GM19468 (cell line): Measurements from ENCODE around the gene BID.

Experiments
- ATAC-seq: cut with Tn5 transposase; IDR thresholded peaks from one replicate; pipeline ENCODE4 v1.9.1; 2021; ENCODE audit warnings: mild to moderate bottlenecking, moderate library complexity, moderate number of reproducible peaks; ENCODE audit not compliant: unreplicated experiment; ENCODE audit errors: extremely low read depth

BID gene

GRCh38 chr22:17804331-17805080, 30.2 kb upstream of the BID start:
- ATAC-seq: no peak

DNA sequence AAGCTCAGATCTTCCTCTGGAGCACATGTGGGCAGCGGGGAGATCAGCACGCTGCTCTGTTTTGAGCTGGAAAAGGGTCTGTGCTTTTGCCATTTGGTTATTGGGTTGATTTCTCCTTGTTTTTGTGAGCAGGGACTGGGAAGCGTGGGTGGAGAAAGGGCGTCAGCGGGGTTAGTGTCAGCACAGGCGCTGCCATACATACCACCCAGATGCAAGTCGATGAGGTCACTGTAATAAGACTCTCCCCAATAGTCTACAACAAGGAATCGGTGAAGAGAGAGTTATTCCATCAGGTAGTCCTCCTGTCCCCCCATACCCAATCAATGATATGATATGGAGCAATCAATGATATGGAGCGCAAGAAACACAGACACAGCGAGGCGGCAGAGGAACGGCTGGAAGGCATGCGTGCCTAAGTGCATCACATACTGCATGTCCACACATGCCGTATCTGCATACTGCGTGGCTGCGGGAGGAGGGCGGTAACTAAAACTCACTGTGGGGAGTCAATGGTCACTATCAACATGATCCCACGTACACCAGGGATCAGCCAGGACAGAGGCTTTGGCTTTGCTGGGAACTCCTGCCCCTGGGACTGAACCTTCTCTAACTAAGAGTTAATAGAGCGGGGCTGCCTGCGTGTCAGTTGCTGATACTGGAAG, 29.5 kb upstream of the BID start:
- ATAC-seq: no peak

- ATAC-seq: no peak
Observed at GRCh38 chr22:17802822-17803221, 28.6 kb upstream of the BID start.

DNA sequence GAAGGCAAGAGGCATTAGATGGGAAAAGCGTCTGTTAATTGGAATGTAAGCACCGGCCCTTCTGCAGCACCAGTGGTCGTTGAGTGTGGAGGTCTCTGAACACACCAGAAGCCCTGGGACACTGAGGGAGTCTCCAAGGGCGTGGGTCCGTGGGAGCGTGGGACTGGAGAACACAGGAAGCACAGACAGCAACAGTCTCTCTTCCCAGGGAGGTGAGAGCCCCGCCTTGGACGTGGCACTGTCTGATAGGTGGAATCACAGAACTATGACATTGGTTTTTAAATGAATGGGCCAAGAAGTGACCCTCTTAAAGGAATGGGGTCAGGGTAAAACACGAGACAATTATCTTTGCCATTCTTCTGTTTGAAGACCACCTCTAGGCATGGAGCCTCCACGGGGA, 28.1 kb upstream of the BID start:
- no peak for ATAC-seq

- peak; percentile 26 for ATAC-seq
Observed at GRCh38 chr22:17797721-17798559, 23.7 kb upstream of the BID start.

DNA sequence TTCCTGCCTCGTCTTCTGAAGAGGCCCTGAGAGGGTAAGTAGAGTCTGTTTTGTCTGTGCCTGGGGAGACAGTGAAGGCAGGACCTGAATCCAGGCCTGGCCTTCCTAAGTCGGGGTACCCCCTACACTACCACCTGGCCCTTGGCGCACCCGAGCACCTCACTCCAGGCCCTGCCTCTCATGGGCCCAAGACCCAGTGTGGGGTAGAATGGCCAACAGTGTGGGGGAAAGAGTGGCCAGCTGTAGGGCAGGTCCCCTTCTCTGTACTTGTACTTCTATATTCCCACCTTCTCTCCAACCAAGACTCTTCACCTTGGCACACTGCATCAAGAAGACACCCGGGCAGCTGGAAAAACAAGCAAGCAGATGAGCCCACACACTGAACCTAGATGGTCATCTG, 22.4 kb upstream of the BID start:
- ATAC-seq: no peak

DNA sequence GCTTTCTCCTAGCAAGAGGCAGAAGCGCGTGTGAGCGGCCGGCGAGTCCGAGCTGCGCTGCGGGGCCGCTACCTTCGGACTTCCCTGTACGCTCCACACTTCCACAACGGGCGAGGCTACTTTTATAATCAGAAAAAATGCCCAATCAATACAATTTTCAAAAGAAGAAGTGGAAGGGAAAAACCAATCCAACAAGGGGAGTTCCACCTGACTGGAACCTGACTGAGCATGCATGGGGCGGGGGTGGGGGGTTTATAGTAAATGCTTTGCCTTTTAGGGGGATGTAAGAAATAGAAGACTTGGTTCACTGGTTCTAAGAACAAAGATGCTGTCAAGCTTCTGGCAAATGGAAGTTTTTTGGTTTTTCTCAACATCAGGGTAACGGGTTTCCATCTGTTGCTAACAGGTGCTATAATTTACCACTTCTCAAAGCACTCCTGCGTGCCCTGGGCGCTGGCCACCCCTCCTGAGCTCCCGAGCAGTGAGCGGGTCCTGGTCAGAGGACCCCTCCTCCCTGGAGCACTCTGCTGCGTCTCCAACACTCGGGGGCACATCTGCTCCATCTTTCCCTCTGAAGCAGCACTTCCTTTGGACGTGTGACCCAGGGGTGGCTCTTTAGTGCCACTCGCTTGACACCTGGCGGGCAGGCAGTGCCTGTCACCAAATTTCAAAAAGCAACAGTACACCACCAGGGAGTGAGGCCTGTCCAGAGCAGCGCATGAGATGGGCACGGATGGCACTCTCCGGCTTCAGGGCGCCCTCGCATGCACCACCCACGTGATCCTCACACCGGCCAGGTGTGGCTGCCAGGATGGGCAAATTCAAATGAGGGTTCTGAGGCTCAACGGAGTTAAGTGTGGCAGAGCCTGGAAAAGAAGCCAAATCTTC, 21.6 kb upstream of the BID start:
- ATAC-seq: no peak

GRCh38 chr22:17794726-17795542, 20.7 kb upstream of the BID start:
- ATAC-seq: no peak

- ATAC-seq: no peak
Observed at GRCh38 chr22:17792854-17793434, 18.7 kb upstream of the BID start.

GRCh38 chr22:17792299-17792698, 18.0 kb upstream of the BID start:
- ATAC-seq: no peak

DNA sequence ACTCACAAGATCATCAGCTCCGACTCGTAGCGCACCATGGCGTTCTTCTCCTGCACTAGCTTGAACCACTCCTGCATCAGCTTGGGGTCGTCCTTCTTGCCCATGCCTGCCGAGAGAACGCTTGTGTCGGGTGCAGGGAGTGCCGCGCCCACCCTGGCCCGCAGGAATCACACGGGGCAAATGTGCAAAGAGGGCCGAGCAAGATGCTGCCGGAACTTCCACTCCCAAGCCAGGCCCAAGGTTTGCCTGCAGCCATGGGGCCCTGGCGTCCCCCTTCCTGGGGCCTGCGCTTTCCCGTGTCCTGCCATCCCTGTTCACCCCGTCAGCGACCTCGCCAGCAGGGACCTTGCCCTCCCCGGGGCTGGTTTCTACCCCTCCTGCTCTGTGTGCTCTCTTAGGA, 16.9 kb upstream of the BID start:
- no peak for ATAC-seq

- no peak for ATAC-seq
Observed at GRCh38 chr22:17789379-17790200, 15.3 kb upstream of the BID start.

- ATAC-seq: no peak
Observed at GRCh38 chr22:17788528-17789378, 14.5 kb upstream of the BID start.

- no peak for ATAC-seq
Observed at GRCh38 chr22:17787716-17788330, 13.6 kb upstream of the BID start.

DNA sequence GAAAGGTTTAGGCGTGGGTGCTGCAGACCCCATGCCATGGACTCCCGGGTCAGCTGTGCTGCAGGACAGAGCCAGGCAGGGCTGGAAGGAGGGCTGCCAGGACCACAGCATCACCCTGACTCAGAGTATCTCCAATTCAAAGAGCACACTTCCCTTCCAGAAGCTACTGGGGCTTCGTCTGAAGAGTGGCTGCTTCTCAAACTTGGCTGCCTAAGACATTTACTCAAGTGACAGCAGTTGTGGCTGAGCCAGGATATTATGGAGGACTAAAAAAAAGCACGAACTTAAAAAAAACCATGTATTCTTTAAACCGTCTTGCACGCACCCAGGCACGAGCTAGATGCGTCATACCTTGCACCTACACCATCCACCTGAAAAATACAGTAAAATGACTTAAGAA, 13.0 kb upstream of the BID start:
- no peak for ATAC-seq

DNA sequence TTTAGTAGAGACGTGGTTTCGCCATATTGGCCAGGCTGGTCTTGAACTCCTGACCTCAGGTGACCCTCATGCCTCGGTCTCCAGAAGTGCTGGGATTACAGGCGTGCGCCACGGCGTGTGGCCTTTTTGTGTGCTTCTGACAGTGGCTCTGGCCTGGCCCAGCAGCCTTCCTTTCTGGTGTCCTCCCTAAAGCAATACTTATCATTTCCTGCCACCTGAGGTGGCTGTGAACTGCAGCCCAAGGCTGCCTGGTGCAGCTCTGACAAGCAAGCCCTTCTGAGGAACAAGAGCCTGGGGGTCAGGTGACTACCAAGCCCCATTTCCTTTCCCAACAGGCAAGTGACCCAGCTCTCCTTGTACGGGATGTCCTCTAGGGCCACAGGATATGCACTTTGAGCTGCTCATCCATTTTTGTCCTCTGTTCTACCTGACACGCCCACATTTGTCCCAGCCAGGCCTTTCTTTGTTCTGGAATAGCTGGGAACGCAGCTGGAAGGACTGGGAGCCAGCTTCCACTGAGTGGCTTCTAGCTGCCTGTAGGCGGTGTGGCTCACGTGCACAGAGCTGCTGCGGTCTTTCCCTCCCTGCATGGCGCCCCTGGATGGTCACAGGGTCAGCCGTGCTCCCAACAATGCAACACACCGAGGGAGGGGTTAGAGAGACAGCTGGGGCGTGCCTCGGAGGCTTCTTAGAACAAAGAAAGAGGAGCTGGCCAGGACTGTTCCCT, 12.3 kb upstream of the BID start:
- ATAC-seq: no peak
